K562 (cell line): ENCODE measurements around the gene SUSD3. TPM values are rescaled to one million over a fixed set of nuclear protein-coding genes. Genes with fewer than 3 reads are reported as not detected.

ENCODE experiments used
- CHD1 ChIP-seq: fragments of 200-600 bp; sonication (generic); IDR thresholded peaks from one replicate; pipeline ENCODE4 v1.6.1; 2012; ENCODE audit warnings: mild to moderate bottlenecking, moderate library complexity, low read length, inconsistent platforms
- GTF2E2 ChIP-seq: fragments of 200-800 bp; sonication (Bioruptor generic); IDR thresholded peaks from 2 replicates; pipeline ENCODE4 v1.6.1; 2016; ENCODE audit warnings: missing genetic modification characterization, missing compliant biosample characterization
- MIER1 ChIP-seq: fragments of 450-650 bp; IDR thresholded peaks from 2 replicates; pipeline ENCODE4 v1.6.1; 2016; ENCODE audit warnings: antibody characterized with exemption, mild to moderate bottlenecking, low read depth
- MTA1 ChIP-seq: fragments of 450-650 bp; IDR thresholded peaks from 2 replicates; pipeline ENCODE4 v1.6.1; 2017; ENCODE audit warnings: borderline replicate concordance
- SPI1 ChIP-seq: IDR thresholded peaks from 2 replicates; pipeline ENCODE4 v1.6.1; 2011; ENCODE audit warnings: low read depth, low read length, control low read depth, borderline replicate concordance
- THRAP3 ChIP-seq: fragments of 450-650 bp; IDR thresholded peaks from 2 replicates; pipeline ENCODE4 v1.6.1; 2016; ENCODE audit warnings: mild to moderate bottlenecking, inconsistent platforms, borderline replicate concordance
- polyA plus RNA-seq, 8 experiments: library from polyadenylated mRNA; depleted of rRNA in 4 of 8; stranded (reverse) in 5 of 8; unstranded in 3 of 8; fragments of >200 nt; fragmentation: Nextera tagmentation in 2 of 8; fragmentation: Illumina TruSeq in 1 of 8; extraction: Ambion mirVana in 2 of 8; extraction: Trizol in 1 of 8; gene quantifications; 2 replicates each; pipeline versions ENCODE4 v1.2.1 to v1.2.3, GENCODE V29; 2011 to 2014; ENCODE audit warnings: inconsistent platforms in 1 of 8, missing spikeins in 1 of 8
- total RNA-seq, 7 experiments: library from RNA; depleted of rRNA in 6 of 7; stranded (reverse); fragments of >200 nt in 6 of 7; fragmentation: Illumina TruSeq in 2 of 7; extraction: Trizol in 2 of 7; gene quantifications; 2 replicates each; pipeline versions ENCODE4 v1.2.1 to v1.2.3, GENCODE V29; 2011 to 2021; ENCODE audit warnings: low replicate concordance in 1 of 7
- TF ChIP-seq, protein P1 (sequence below): fragments of 200-800 bp; sonication (Bioruptor generic); IDR thresholded peaks from 2 replicates; pipeline ENCODE4 v1.6.1; 2016; ENCODE audit warnings: missing genetic modification characterization, missing compliant biosample characterization
- TF ChIP-seq, protein P2 (sequence below): fragments of 250-450 bp; sonication (Bioruptor Pico); IDR thresholded peaks from 2 replicates; pipeline ENCODE4 v1.4.0; 2020; ENCODE audit warnings: mild to moderate bottlenecking, moderate library complexity
- TF ChIP-seq, protein P3 (sequence below): fragments of 450-650 bp; IDR thresholded peaks from 2 replicates; pipeline ENCODE4 v1.7.0; 2016; ENCODE audit warnings: borderline replicate concordance
- TF ChIP-seq, protein P4 (sequence below): fragments of 450-650 bp; IDR thresholded peaks from 2 replicates; pipeline ENCODE4 v1.6.1; 2017; ENCODE audit warnings: antibody characterized with exemption, mild to moderate bottlenecking
- TF ChIP-seq, protein P5 (sequence below): fragments of 200-800 bp; sonication (Bioruptor generic); IDR thresholded peaks from 2 replicates; pipeline ENCODE4 v1.6.1; 2017; ENCODE audit warnings: missing genetic modification characterization, missing compliant biosample characterization

SUSD3 gene
- total and polyA plus RNA-seq, 9 of the 15 experiments (the other 6 are each of a cell fraction or from before 2014, with no cell fraction given): 1.3 to 21.7 (median 11.4) TPM

DNA sequence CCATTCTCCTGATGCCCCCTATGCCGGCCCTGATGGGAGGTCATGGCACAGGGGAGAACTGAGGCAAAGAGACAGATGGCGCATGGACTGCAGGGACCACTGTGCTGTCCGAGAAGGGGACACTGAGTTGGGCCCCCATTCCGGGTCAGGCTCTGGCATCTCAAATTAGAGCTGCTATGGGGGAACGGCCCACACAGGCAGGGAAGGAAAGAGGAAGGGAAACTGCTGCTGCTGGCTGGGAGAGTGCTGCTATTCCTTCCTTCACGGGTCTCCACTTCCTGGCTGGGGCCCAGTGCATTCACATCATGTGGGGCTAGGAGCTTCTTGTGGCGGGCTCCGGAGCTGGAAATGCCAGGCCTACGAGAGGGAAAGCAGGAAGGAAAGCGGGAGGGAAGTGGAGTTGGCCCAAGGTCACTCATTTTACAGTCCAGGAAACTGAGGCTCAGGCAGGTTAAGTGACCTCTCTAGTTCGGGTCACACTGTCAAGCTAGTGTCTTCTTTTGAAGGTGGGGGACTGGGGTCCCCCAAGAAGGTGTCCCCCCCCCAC lies 36.2 kb downstream of the SUSD3 start (continued):
- TF ChIP-seq, protein P1, sequence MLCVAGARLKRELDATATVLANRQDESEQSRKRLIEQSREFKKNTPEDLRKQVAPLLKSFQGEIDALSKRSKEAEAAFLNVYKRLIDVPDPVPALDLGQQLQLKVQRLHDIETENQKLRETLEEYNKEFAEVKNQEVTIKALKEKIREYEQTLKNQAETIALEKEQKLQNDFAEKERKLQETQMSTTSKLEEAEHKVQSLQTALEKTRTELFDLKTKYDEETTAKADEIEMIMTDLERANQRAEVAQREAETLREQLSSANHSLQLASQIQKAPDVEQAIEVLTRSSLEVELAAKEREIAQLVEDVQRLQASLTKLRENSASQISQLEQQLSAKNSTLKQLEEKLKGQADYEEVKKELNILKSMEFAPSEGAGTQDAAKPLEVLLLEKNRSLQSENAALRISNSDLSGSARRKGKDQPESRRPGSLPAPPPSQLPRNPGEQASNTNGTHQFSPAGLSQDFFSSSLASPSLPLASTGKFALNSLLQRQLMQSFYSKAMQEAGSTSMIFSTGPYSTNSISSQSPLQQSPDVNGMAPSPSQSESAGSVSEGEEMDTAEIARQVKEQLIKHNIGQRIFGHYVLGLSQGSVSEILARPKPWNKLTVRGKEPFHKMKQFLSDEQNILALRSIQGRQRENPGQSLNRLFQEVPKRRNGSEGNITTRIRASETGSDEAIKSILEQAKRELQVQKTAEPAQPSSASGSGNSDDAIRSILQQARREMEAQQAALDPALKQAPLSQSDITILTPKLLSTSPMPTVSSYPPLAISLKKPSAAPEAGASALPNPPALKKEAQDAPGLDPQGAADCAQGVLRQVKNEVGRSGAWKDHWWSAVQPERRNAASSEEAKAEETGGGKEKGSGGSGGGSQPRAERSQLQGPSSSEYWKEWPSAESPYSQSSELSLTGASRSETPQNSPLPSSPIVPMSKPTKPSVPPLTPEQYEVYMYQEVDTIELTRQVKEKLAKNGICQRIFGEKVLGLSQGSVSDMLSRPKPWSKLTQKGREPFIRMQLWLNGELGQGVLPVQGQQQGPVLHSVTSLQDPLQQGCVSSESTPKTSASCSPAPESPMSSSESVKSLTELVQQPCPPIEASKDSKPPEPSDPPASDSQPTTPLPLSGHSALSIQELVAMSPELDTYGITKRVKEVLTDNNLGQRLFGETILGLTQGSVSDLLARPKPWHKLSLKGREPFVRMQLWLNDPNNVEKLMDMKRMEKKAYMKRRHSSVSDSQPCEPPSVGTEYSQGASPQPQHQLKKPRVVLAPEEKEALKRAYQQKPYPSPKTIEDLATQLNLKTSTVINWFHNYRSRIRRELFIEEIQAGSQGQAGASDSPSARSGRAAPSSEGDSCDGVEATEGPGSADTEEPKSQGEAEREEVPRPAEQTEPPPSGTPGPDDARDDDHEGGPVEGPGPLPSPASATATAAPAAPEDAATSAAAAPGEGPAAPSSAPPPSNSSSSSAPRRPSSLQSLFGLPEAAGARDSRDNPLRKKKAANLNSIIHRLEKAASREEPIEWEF (CRISPR knock-in tag): no peak
- TF ChIP-seq, protein P2, sequence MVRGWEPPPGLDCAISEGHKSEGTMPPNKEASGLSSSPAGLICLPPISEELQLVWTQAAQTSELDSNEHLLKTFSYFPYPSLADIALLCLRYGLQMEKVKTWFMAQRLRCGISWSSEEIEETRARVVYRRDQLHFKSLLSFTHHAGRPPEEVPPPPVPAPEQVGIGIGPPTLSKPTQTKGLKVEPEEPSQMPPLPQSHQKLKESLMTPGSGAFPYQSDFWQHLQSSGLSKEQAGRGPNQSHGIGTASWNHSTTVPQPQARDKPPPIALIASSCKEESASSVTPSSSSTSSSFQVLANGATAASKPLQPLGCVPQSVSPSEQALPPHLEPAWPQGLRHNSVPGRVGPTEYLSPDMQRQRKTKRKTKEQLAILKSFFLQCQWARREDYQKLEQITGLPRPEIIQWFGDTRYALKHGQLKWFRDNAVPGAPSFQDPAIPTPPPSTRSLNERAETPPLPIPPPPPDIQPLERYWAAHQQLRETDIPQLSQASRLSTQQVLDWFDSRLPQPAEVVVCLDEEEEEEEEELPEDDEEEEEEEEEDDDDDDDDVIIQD (CRISPR knock-in tag): no peak
- TF ChIP-seq MTA1 (0 out of 2 replicates have a peak, but pooled peaks have one; percentile 13), THRAP3 (peak; percentile 80; the same call in 1 of the 2 replicates), GTF2E2 (tag) (peak; percentile 52; the same call in 1 of the 2 replicates), SPI1 (peak; percentile 60; the same call in 1 of the 2 replicates), CHD1 (peak; percentile 57), MIER1 (0 out of 2 replicates have a peak, but pooled peaks have one; percentile 42)
- TF ChIP-seq, protein P3, sequence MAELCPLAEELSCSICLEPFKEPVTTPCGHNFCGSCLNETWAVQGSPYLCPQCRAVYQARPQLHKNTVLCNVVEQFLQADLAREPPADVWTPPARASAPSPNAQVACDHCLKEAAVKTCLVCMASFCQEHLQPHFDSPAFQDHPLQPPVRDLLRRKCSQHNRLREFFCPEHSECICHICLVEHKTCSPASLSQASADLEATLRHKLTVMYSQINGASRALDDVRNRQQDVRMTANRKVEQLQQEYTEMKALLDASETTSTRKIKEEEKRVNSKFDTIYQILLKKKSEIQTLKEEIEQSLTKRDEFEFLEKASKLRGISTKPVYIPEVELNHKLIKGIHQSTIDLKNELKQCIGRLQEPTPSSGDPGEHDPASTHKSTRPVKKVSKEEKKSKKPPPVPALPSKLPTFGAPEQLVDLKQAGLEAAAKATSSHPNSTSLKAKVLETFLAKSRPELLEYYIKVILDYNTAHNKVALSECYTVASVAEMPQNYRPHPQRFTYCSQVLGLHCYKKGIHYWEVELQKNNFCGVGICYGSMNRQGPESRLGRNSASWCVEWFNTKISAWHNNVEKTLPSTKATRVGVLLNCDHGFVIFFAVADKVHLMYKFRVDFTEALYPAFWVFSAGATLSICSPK: 0 out of 2 replicates have a peak, but pooled peaks have one; percentile 72
- TF ChIP-seq, protein P4, sequence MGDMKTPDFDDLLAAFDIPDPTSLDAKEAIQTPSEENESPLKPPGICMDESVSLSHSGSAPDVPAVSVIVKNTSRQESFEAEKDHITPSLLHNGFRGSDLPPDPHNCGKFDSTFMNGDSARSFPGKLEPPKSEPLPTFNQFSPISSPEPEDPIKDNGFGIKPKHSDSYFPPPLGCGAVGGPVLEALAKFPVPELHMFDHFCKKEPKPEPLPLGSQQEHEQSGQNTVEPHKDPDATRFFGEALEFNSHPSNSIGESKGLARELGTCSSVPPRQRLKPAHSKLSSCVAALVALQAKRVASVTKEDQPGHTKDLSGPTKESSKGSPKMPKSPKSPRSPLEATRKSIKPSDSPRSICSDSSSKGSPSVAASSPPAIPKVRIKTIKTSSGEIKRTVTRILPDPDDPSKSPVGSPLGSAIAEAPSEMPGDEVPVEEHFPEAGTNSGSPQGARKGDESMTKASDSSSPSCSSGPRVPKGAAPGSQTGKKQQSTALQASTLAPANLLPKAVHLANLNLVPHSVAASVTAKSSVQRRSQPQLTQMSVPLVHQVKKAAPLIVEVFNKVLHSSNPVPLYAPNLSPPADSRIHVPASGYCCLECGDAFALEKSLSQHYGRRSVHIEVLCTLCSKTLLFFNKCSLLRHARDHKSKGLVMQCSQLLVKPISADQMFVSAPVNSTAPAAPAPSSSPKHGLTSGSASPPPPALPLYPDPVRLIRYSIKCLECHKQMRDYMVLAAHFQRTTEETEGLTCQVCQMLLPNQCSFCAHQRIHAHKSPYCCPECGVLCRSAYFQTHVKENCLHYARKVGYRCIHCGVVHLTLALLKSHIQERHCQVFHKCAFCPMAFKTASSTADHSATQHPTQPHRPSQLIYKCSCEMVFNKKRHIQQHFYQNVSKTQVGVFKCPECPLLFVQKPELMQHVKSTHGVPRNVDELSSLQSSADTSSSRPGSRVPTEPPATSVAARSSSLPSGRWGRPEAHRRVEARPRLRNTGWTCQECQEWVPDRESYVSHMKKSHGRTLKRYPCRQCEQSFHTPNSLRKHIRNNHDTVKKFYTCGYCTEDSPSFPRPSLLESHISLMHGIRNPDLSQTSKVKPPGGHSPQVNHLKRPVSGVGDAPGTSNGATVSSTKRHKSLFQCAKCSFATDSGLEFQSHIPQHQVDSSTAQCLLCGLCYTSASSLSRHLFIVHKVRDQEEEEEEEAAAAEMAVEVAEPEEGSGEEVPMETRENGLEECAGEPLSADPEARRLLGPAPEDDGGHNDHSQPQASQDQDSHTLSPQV: peak; percentile 76; the same call in 1 of the 2 replicates
- TF ChIP-seq, protein P5, sequence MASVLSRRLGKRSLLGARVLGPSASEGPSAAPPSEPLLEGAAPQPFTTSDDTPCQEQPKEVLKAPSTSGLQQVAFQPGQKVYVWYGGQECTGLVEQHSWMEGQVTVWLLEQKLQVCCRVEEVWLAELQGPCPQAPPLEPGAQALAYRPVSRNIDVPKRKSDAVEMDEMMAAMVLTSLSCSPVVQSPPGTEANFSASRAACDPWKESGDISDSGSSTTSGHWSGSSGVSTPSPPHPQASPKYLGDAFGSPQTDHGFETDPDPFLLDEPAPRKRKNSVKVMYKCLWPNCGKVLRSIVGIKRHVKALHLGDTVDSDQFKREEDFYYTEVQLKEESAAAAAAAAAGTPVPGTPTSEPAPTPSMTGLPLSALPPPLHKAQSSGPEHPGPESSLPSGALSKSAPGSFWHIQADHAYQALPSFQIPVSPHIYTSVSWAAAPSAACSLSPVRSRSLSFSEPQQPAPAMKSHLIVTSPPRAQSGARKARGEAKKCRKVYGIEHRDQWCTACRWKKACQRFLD: 0 out of 2 replicates have a peak, but pooled peaks have one; percentile 51
